Heart right ventricle (tissue), 16 donors: ENCODE measurements around the gene MUC5AC. TPM values are rescaled to one million over a fixed set of nuclear protein-coding genes. Genes with fewer than 3 reads are reported as not detected.
"Not testable (repeated sequence)": the region's sequence is repeated elsewhere in the genome, so short reads cannot be mapped to it uniquely, and the experiment has no call there.

Experiments used
- ATAC-seq, 8 donors: fragments of 200-7000 bp; cut with Tn5 transposase; one replicate each; pipeline ENCODE4 v1.9.1; 2020; ENCODE audit warnings: mild to moderate bottlenecking in 8 of 8, moderate library complexity in 8 of 8, moderate number of reproducible peaks in 1 of 8
- DNase-seq, 2 donors: peaks; one replicate each; pipeline ENCODE4 v3.0.0-alpha.2; 2020
- H3K27ac ChIP-seq, 10 donors: fragments of 200-600 bp; sonication (generic) in 2 of 10; one replicate each; pipeline versions ENCODE4 v1.5.0 to v1.8.0; 2020 to 2022; ENCODE audit warnings: mild to moderate bottlenecking in 3 of 10
- H3K27me3 ChIP-seq, 7 donors: fragments of 200-600 bp; one replicate each; pipeline ENCODE4 v1.8.0; 2021 to 2022; ENCODE audit warnings: mild to moderate bottlenecking in 2 of 7
- H3K36me3 ChIP-seq, 9 donors: fragments of 200-600 bp; sonication (generic) in 1 of 9; one replicate each; pipeline versions ENCODE4 v1.5.0 to v1.8.0; 2020 to 2022; ENCODE audit warnings: mild to moderate bottlenecking in 2 of 9
- H3K4me1 ChIP-seq, 9 donors: fragments of 200-600 bp; sonication (generic) in 1 of 9; one replicate each; pipeline versions ENCODE4 v1.5.0 to v1.8.0; 2020 to 2022; ENCODE audit warnings: mild to moderate bottlenecking in 4 of 9
- H3K4me3 ChIP-seq, 10 donors: fragments of 200-600 bp; sonication (generic) in 2 of 10; one replicate each; pipeline versions ENCODE4 v1.5.0 to v1.8.0; 2020 to 2022; ENCODE audit warnings: mild to moderate bottlenecking in 7 of 10, moderate library complexity in 2 of 10
- H3K9me3 ChIP-seq, 11 donors: fragments of 200-600 bp in 10 of 11; sonication (generic) in 2 of 11; one replicate each; pipeline versions ENCODE4 v1.5.0 to v1.8.0; 2013 to 2022; ENCODE audit warnings: mild to moderate bottlenecking in 2 of 11, control low read depth in 1 of 11, moderate library complexity in 1 of 11
- WGBS, 2 donors: extraction: QIAGEN DNeasy Blood & Tissue Kit; methylation state at CpG; one replicate each; pipeline ENCODE4 v1.1.7; 2013; ENCODE audit warnings: inconsistent platforms in 1 of 2; 5-methylcytosine and 5-hydroxymethylcytosine counted together
- intact Hi-C, 10 donors: fragments of 100-400 bp; cut with DNase I; formaldehyde crosslinking; loops; one replicate each; pipeline versions ENCODE4 v1.11.1 to v1.14.2; 2022
- polyA plus RNA-seq, 2 donors: library from polyadenylated mRNA; stranded (reverse); fragments of 200-250 nt; gene quantifications; one replicate each; pipeline ENCODE4 v1.2.3, GENCODE V29; 2013
- total RNA-seq, 10 donors: library from RNA; stranded (reverse); fragmentation: NEBNext Ultra II Directional in 3 of 10; extraction: Animal tissue kit (Norgen Biotek cat#: 25700) in 3 of 10; gene quantifications; one replicate each; pipeline versions ENCODE4 v1.2.1 to v1.2.4, GENCODE V29; 2021 to 2023
- donor health status: Arrhythmogenic right ventricular cardiomyopathy.
- donor health status: ischemic (EF 13 %, LVEDD 7.1; RV severe dilation, severe dysfunction).
- donor health status: healthy with polysubstance abuse.
- donor health status: DM: no; HTN: yes; CAD: no.
- donor health status: DM: no; HTN: no; CAD: no.
- donor health status: ischemic (EF 25% LVEDD 6.9; RV normal size, moderate dysfunction).
- donor health status: ischemic (EF 25% LVEDD 5.7; RV mildly dilated, moderate dysfunction).
- donor health status: healthy.
- donor health status: DM: yes; HTN: yes; CAD: no.
- donor health status: Ischemic cardiomyopathy.
- donor health status: ischemic (EF 35%, LVEDD 5.7; RV mildly dilated, moderate dysfunction).
- donor health status: nonischemic (EF 11% LVEDD 7.7; RV severe dilation, severe dysfunction).
- donor health status: DM: yes; HTN: yes; CAD: no.
- donor health status: PGD.
- donor health status: ischemic (EF 29% LVEDD 5.4; RV normal size, mild dysfunction).
- donor health status: nonischemic (EF 23%, LVEDD 6.1; RV moderate dilation, normal function).

The MUC5AC gene
- total and polyA plus RNA-seq, 12 donors, result not detected

DNA sequence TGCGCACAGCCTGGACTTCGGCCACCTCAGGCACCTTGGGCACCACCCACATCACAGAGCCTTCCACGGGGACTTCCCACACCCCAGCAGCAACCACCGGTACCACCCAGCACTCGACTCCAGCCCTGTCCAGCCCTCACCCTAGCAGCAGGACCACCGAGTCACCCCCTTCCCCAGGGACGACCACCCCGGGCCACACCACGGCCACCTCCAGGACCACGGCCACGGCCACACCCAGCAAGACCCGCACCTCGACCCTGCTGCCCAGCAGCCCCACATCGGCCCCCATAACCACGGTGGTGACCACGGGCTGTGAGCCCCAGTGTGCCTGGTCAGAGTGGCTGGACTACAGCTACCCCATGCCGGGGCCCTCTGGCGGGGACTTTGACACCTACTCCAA, 91.2 kb downstream of the MUC5AC start:
- H3K4me3 ChIP-seq, ATAC-seq, H3K27me3 ChIP-seq, intact Hi-C loops, H3K9me3 ChIP-seq, DNase-seq, H3K27ac ChIP-seq, H3K36me3 ChIP-seq, H3K4me1 ChIP-seq: not testable (repeated sequence)
- 92 to 98% methylated on average over 7 to 11 of the region's 18 CpGs for WGBS, 2 donors

DNA sequence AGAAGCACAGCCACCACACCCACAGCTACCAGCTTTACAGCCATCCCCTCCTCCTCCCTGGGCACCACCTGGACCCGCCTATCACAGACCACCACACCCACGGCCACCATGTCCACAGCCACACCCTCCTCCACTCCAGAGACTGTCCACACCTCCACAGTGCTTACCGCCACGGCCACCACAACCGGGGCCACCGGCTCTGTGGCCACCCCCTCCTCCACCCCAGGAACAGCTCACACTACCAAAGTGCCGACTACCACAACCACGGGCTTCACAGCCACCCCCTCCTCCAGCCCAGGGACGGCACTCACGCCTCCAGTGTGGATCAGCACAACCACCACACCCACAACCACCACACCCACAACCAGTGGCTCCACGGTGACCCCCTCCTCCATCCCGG, 92.7 kb downstream of the MUC5AC start:
- DNase-seq, H3K27me3 ChIP-seq, H3K9me3 ChIP-seq, H3K36me3 ChIP-seq, ATAC-seq, intact Hi-C loops, H3K4me3 ChIP-seq, H3K27ac ChIP-seq, H3K4me1 ChIP-seq: not testable (repeated sequence)
- 88 to 97% methylated on average over 4 of the region's 12 CpGs for WGBS, 2 donors

Other genes starting within 250 kb of the MUC5AC start
- gene CHID1, start 247.1 kb upstream of the MUC5AC start, total RNA-seq, result 10 to 100 TPM; 47.9 to 75.2 (median 62.4) TPM
- gene CHID1, start 247.1 kb upstream of the MUC5AC start, polyA plus RNA-seq, result 10 to 100 TPM; 40.1 to 53.5 TPM
- 10 to 100 TPM; 28.9 to 58.4 (median 38.8) TPM for gene AP2A2, start 232.1 kb upstream of the MUC5AC start, total RNA-seq
- gene AP2A2, start 232.1 kb upstream of the MUC5AC start, polyA plus RNA-seq, result 10 to 100 TPM; 24.3 to 27.9 TPM
- gene MUC6, start 121.2 kb upstream of the MUC5AC start, total RNA-seq, result not detected
- gene MUC6, start 121.2 kb upstream of the MUC5AC start, polyA plus RNA-seq, result under 1 TPM; 0.01 to 0.07 TPM
- gene MUC2, start 83.1 kb upstream of the MUC5AC start, total RNA-seq, result under 1 TPM in 1 of 10 donors, not detected in 9; 0.03 TPM
- gene MUC2, start 83.1 kb upstream of the MUC5AC start, polyA plus RNA-seq, result not detected
- gene MUC5B, start 65.1 kb downstream of the MUC5AC start, total RNA-seq, result not detected
- gene MUC5B, start 65.1 kb downstream of the MUC5AC start, polyA plus RNA-seq, result not detected
- gene TOLLIP, start 151.7 kb downstream of the MUC5AC start, total RNA-seq, result 10 to 100 TPM; 34.3 to 53.6 (median 45.2) TPM
- gene TOLLIP, start 151.7 kb downstream of the MUC5AC start, polyA plus RNA-seq, result 10 to 100 TPM; 19.0 to 32.5 TPM
- gene BRSK2, start 232.0 kb downstream of the MUC5AC start, total RNA-seq, result under 1 TPM in 9 of 10 donors, not detected in 1; 0.13 to 0.91 (median 0.42) TPM
- gene BRSK2, start 232.0 kb downstream of the MUC5AC start, polyA plus RNA-seq, result 1 to 10 TPM in 1 of 2 donors, under 1 TPM in 1; 0.68 to 2.3 TPM